IMR-90 (cell line): Measurements from ENCODE around the gene CHST8. TPM values are rescaled to one million over a fixed set of nuclear protein-coding genes. Genes with fewer than 3 reads are reported as not detected.

Experiments
- ATAC-seq: fragments of 200-7000 bp; cut with Tn5 transposase; 2 replicates; pipeline ENCODE4 v1.9.1; 2020; ENCODE audit warnings: low read depth, mild to moderate bottlenecking, moderate library complexity
- BruUV-seq: library from RNA; stranded (reverse); fragments of 400-500 nt; replicated peaks from 2 replicates; lab custom pipeline; 2021; lab: Mats Ljungman, UMichigan
- CTCF ChIA-PET: fragments of 300-600 bp; formaldehyde crosslinking; extraction: SDS; loops from one replicate; lab custom pipeline; 2021; ENCODE audit warnings: antibody characterized with exemption; lab: Yijun Ruan, JAX
- POLR2A ChIA-PET: fragments of 300-600 bp; sonication (Branson Sonifier 250); formaldehyde crosslinking; loops from one replicate; lab custom pipeline; 2022; ENCODE audit warnings: antibody characterized with exemption; ENCODE audit not compliant: unreplicated experiment; lab: Charles Lee
- DNase-seq: peaks from one replicate; pipeline ENCODE4 v3.0.0; 2013
- H2AFZ ChIP-seq: replicated peaks from 2 replicates; pipeline ENCODE3; 2013; ENCODE audit warnings: low read length, mild to moderate bottlenecking; ENCODE audit not compliant: poor library complexity
- H2AK5ac ChIP-seq: 2 replicates; pipeline ENCODE4 v1.6.1; 2013; ENCODE audit warnings: low read depth, low read length, inconsistent platforms
- H2AK9ac ChIP-seq: replicated peaks from 2 replicates; pipeline ENCODE3; 2013; ENCODE audit warnings: mild to moderate bottlenecking, low read depth, low read length, moderate library complexity; ENCODE audit not compliant: poor library complexity
- H2BK120ac ChIP-seq: 2 replicates; pipeline ENCODE4 v1.6.1; 2013; ENCODE audit warnings: low read depth, low read length, inconsistent platforms
- H2BK15ac ChIP-seq: 3 replicates; pipeline ENCODE4 v1.6.1; 2013; ENCODE audit warnings: low read depth, low read length, inconsistent platforms
- H2BK20ac ChIP-seq: 2 replicates; pipeline ENCODE4 v1.6.1; 2013; ENCODE audit warnings: low read depth, mild to moderate bottlenecking, inconsistent platforms, low read length, moderate library complexity
- H2BK5ac ChIP-seq: 2 replicates; pipeline ENCODE4 v1.6.1; 2013; ENCODE audit warnings: mild to moderate bottlenecking, low read depth, low read length, inconsistent platforms; ENCODE audit not compliant: poor library complexity, severe bottlenecking
- H3K14ac ChIP-seq: replicated peaks from 2 replicates; pipeline ENCODE4 v1.6.1; 2013; ENCODE audit warnings: low read depth, low read length, inconsistent platforms
- H3K18ac ChIP-seq: 2 replicates; pipeline ENCODE4 v1.6.1; 2013; ENCODE audit warnings: low read depth, low read length, control low read depth
- H3K23ac ChIP-seq: 2 replicates; pipeline ENCODE4 v1.6.1; 2013; ENCODE audit warnings: low read depth, low read length, inconsistent platforms
- H3K27ac ChIP-seq: 2 replicates; pipeline ENCODE4 v1.5.1; 2013; ENCODE audit warnings: mild to moderate bottlenecking, control low read depth, low read length; ENCODE audit not compliant: insufficient read depth
- H3K27me3 ChIP-seq: 2 replicates; pipeline ENCODE4 v1.6.1; 2013; ENCODE audit warnings: low read length; ENCODE audit not compliant: control insufficient read depth, insufficient read depth
- H3K36me3 ChIP-seq: 2 replicates; pipeline ENCODE4 v1.6.1; 2013; ENCODE audit warnings: low read length, mixed read lengths; ENCODE audit not compliant: control insufficient read depth, insufficient read depth
- H3K4ac ChIP-seq: 2 replicates; pipeline ENCODE4 v1.6.1; 2013; ENCODE audit warnings: low read depth, low read length, inconsistent platforms
- H3K4me1 ChIP-seq: 2 replicates; pipeline ENCODE4 v1.6.1; 2013; ENCODE audit warnings: low read length, mixed read lengths; ENCODE audit not compliant: control insufficient read depth, insufficient read depth
- H3K4me2 ChIP-seq: 2 replicates; pipeline ENCODE4 v1.6.1; 2013; ENCODE audit warnings: low read depth, mild to moderate bottlenecking, control low read depth, low read length, moderate library complexity
- H3K4me3 ChIP-seq: 2 replicates; pipeline ENCODE4 v1.5.1; 2013; ENCODE audit warnings: low read depth, mild to moderate bottlenecking, control low read depth, low read length, moderate library complexity; ENCODE audit not compliant: insufficient read depth
- H3K56ac ChIP-seq: 2 replicates; pipeline ENCODE4 v1.6.1; 2013; ENCODE audit warnings: low read length, inconsistent platforms; ENCODE audit not compliant: insufficient read depth; ENCODE audit errors: extremely low read depth
- H3K79me1 ChIP-seq, 2 experiments: 2 replicates each; pipeline ENCODE4 v1.6.1; 2013; ENCODE audit warnings: low read length in 2 of 2, inconsistent platforms in 1 of 2, low read depth in 1 of 2
- H3K9ac ChIP-seq: 2 replicates; pipeline ENCODE4 v1.6.1; 2013; ENCODE audit warnings: low read depth, low read length, control low read depth
- H3K9me1 ChIP-seq: 2 replicates; pipeline ENCODE4 v1.6.1; 2013; ENCODE audit warnings: low read length, inconsistent platforms; ENCODE audit not compliant: insufficient read depth
- H3K9me3 ChIP-seq: 2 replicates; pipeline ENCODE4 v1.6.1; 2013; ENCODE audit warnings: low read length; ENCODE audit not compliant: control insufficient read depth, insufficient read depth
- H4K20me1 ChIP-seq: 2 replicates; pipeline ENCODE4 v1.6.1; 2013; ENCODE audit warnings: low read length, inconsistent platforms; ENCODE audit not compliant: insufficient read depth
- H4K5ac ChIP-seq: 2 replicates; pipeline ENCODE4 v1.6.1; 2013; ENCODE audit warnings: mild to moderate bottlenecking, low read depth, low read length, control low read depth
- H4K8ac ChIP-seq, 2 experiments: 2 replicates each; pipeline ENCODE4 v1.6.1; 2013; ENCODE audit warnings: low read depth in 2 of 2, low read length in 2 of 2, control low read depth in 1 of 2, inconsistent platforms in 1 of 2
- H4K91ac ChIP-seq: 2 replicates; pipeline ENCODE4 v1.6.1; 2013; ENCODE audit warnings: low read depth, low read length, inconsistent platforms; ENCODE audit not compliant: insufficient read depth
- ELK1 ChIP-seq: fragments of 150-350 bp; IDR thresholded peaks from 2 replicates; pipeline ENCODE4 v1.6.1; 2016; ENCODE audit warnings: low read depth, mild to moderate bottlenecking, low read length, moderate library complexity, borderline replicate concordance
- WGBS, 2 experiments: methylation state at CpG; one replicate each; pipeline versions ENCODE4 v1.1.5 to v1.1.7; 2013; ENCODE audit warnings: missing lambda C conversion rate in 2 of 2; ENCODE audit not compliant: insufficient read length in 1 of 2; ENCODE audit errors: extremely low coverage in 2 of 2; 5-methylcytosine and 5-hydroxymethylcytosine counted together
- dilution Hi-C: fragments of 300-500 bp; cut with HindIII; formaldehyde crosslinking; loops from one replicate; pipeline ENCODE4 v1.14.3; 2018; ENCODE audit warnings: low sequenced_read_pairs; ENCODE audit not compliant: unreplicated experiment
- in situ Hi-C: fragments of 300-500 bp; cut with MboI; formaldehyde crosslinking; loops from 3 replicates; pipeline ENCODE4 v1.14.3; 2019; ENCODE audit warnings: low sequenced_read_pairs, inconsistent platforms, mixed read lengths
- intact Hi-C: fragments of 100-400 bp; cut with micrococcal nuclease; formaldehyde crosslinking; loops from 2 replicates; pipeline ENCODE4 v1.10.0; 2022
- polyA plus RNA-seq, 3 experiments: library from polyadenylated mRNA; depleted of rRNA; stranded (reverse); fragments of >200 nt; gene quantifications; 2 replicates each; pipeline ENCODE4 v1.2.3, GENCODE V29; 2012; ENCODE audit warnings: low replicate concordance in 1 of 3
- total RNA-seq: library from RNA; depleted of rRNA; stranded (reverse); fragments of >200 nt; gene quantifications from 2 replicates; pipeline ENCODE4 v1.2.3, GENCODE V29; 2012

CHST8 gene
- total and polyA plus RNA-seq, 2 of the 4 experiments (the other 2 are of a cell fraction): not detected

GRCh38 chr19:33654840-33655508 lies 33.2 kb downstream of the CHST8 start:
- no peak for DNase-seq
- no peak overlapping the region for H2BK5ac ChIP-seq
- H3K4me3 ChIP-seq: no peak overlapping the region
- H3K9me3 ChIP-seq: no peaks in the 10 kb centered on the region
- H2BK120ac ChIP-seq: no peak overlapping the region
- H3K79me1 ChIP-seq: no peaks in the 10 kb centered on the region
- H4K20me1 ChIP-seq: no peaks in the 10 kb centered on the region
- no peak overlapping the region for H3K4ac ChIP-seq
- H2AFZ ChIP-seq: no peak overlapping the region
- H3K23ac ChIP-seq: no peak overlapping the region
- TF ChIP-seq ELK1: no peak
- no peaks in the 10 kb centered on the region for H3K36me3 ChIP-seq
- no peak overlapping the region for H2AK9ac ChIP-seq
- no peak overlapping the region for H4K91ac ChIP-seq
- no peak overlapping the region for H3K4me2 ChIP-seq
- H3K18ac ChIP-seq: no peak overlapping the region
- CTCF ChIA-PET: no interaction called here
- H3K27me3 ChIP-seq: no peaks in the 10 kb centered on the region
- ATAC-seq: no peak
- H3K14ac ChIP-seq: no peak overlapping the region
- H3K9ac ChIP-seq: no peak overlapping the region
- H3K9me1 ChIP-seq: no peaks in the 10 kb centered on the region
- H2AK5ac ChIP-seq: no peak overlapping the region
- intact Hi-C loops: no loop called here
- H3K56ac ChIP-seq: no peak overlapping the region
- POLR2A ChIA-PET: no interaction called here
- BruUV-seq: no TSS peak
- WGBS, 2 experiments: 75% methylated on average over 2 of the region's 7 CpGs; no CpG with 5 or more reads in 1 of the 2 experiments
- dilution Hi-C loops: no loop called here
- in situ Hi-C loops: no loop called here
- H3K27ac ChIP-seq: no peak overlapping the region
- H2BK20ac ChIP-seq: no peak overlapping the region
- H3K4me1 ChIP-seq: no peaks in the 10 kb centered on the region
- H4K5ac ChIP-seq: no peak overlapping the region
- no peak overlapping the region for H4K8ac ChIP-seq
- H2BK15ac ChIP-seq: no peak overlapping the region
